Lower leg skin (tissue), 4 donors: ENCODE results near the gene WNK2. TPM values are rescaled to one million over a fixed set of nuclear protein-coding genes. Genes with fewer than 3 reads are reported as not detected.

Source experiments
- DNase-seq, 2 donors: peaks; one replicate each; pipeline ENCODE4 v3.0.0-alpha.2; 2019; ENCODE audit warnings: low spot score in 2 of 2
- H3K4me3 ChIP-seq: fragments of 200-600 bp; sonication (generic); 2 replicates; pipeline ENCODE4 v1.5.1; 2017; ENCODE audit warnings: mild to moderate bottlenecking, low read depth; ENCODE audit not compliant: poor library complexity, severe bottlenecking
- CTCF ChIP-seq, 3 donors: fragments of 450-650 bp; IDR thresholded peaks; one replicate each; pipeline ENCODE4 v1.5.1; 2016; ENCODE audit warnings: antibody characterized with exemption in 3 of 3, mild to moderate bottlenecking in 3 of 3, moderate library complexity in 2 of 3
- POLR2A ChIP-seq, 2 donors: fragments of 450-650 bp; IDR thresholded peaks; one replicate each; pipeline ENCODE4 v1.6.1; 2016 to 2017; ENCODE audit warnings: antibody characterized with exemption in 2 of 2, mild to moderate bottlenecking in 1 of 2, moderate library complexity in 1 of 2
- WGBS, 2 donors: methylation state at CpG; one replicate each; pipeline ENCODE4 v1.1.5; 2018; 5-methylcytosine and 5-hydroxymethylcytosine counted together
- intact Hi-C: fragments of 100-400 bp; cut with DNase I; formaldehyde crosslinking; loops from one replicate; pipeline ENCODE4 v1.15.0; 2023; ENCODE audit warnings: low total_unique reads
- total RNA-seq, 4 donors: library from RNA; depleted of rRNA; stranded (reverse); fragments of >200 nt; gene quantifications; one replicate each; pipeline ENCODE4 v1.1.0, GENCODE V29; 2016

The WNK2 gene
- total RNA-seq, 4 donors from 2014 or later, result 35.3 to 53.6 (median 42.6) TPM

- DNase-seq, result peak in 1 of 2 donors; percentile 74
- intact Hi-C loops, result no loop called here
- no peak for TF ChIP-seq POLR2A (IDR thresholded peaks at IDR 0.05)
- no peak for TF ChIP-seq CTCF (IDR thresholded peaks at IDR 0.05)
- 89 to 91% methylated on average over 9 of the region's 9 CpGs for WGBS, 2 donors
- H3K4me3 ChIP-seq, result no peak overlapping the region
Observed at GRCh38 chr9:93306081-93306480, 122.1 kb downstream of the WNK2 start.

GRCh38 chr9:93306579-93307091 lies 122.7 kb downstream of the WNK2 start:
- no peak overlapping the region for H3K4me3 ChIP-seq
- WGBS, 2 donors, result 90 to 91% methylated on average over 35 of the region's 35 CpGs
- peak in 1 of 2 donors; percentile 66 for DNase-seq
- intact Hi-C loops, result no loop called here
- TF ChIP-seq CTCF (IDR thresholded peaks at IDR 0.05), result no peak
- TF ChIP-seq POLR2A (IDR thresholded peaks at IDR 0.05), result no peak

GRCh38 chr9:93307468-93308157 lies 123.7 kb downstream of the WNK2 start:
- no peak for TF ChIP-seq CTCF (IDR thresholded peaks at IDR 0.05)
- TF ChIP-seq POLR2A (IDR thresholded peaks at IDR 0.05), result no peak
- 92 to 93% methylated on average over 24 of the region's 24 CpGs for WGBS, 2 donors
- no peak for DNase-seq
- H3K4me3 ChIP-seq, result no peak overlapping the region
- intact Hi-C loops, result no loop called here

- 91 to 94% methylated on average over 6 to 18 of the region's 22 CpGs for WGBS, 2 donors
- H3K4me3 ChIP-seq, result no peak overlapping the region
- DNase-seq, result peak in 1 of 2 donors; percentile 78
- TF ChIP-seq POLR2A (IDR thresholded peaks at IDR 0.05), result no peak
- no peak for TF ChIP-seq CTCF (IDR thresholded peaks at IDR 0.05)
- intact Hi-C loops, result no loop called here
Observed at GRCh38 chr9:93308158-93308602, 124.2 kb downstream of the WNK2 start.

GRCh38 chr9:93308676-93309075 lies 124.7 kb downstream of the WNK2 start:
- 93 to 99% methylated on average over 7 of the region's 7 CpGs for WGBS, 2 donors
- peak in 1 of 2 donors; percentile 72 for DNase-seq
- intact Hi-C loops, result no loop called here

More at GRCh38 chr9:93308676-93309075, 124.7 kb downstream of the WNK2 start:
- no peak overlapping the region for H3K4me3 ChIP-seq
- TF ChIP-seq POLR2A (IDR thresholded peaks at IDR 0.05) (no peak), CTCF (IDR thresholded peaks at IDR 0.05) (no peak)
